K562 (cell line): ENCODE data around the gene CNOT1. TPM values are rescaled to one million over a fixed set of nuclear protein-coding genes. Genes with fewer than 3 reads are reported as not detected.

ENCODE experiments used
- ATAC-seq: fragments of 200-7000 bp; cut with Tn5 transposase; 3 replicates; pipeline ENCODE4 v1.9.1; 2020; ENCODE audit warnings: moderate library complexity
- BruUV-seq: library from RNA; stranded (reverse); fragments of 400-500 nt; replicated peaks from 2 replicates; lab custom pipeline; 2021; lab: Mats Ljungman, UMichigan
- CTCF ChIA-PET: fragments of 300-600 bp; formaldehyde crosslinking; extraction: SDS; loops from one replicate; lab custom pipeline; 2021; ENCODE audit warnings: low intra/inter-chr PET ratio; lab: Yijun Ruan, JAX
- POLR2A ChIA-PET: fragments of 300-600, 350-650 bp; sonication (Branson Sonifier 250); formaldehyde crosslinking; extraction: SDS; loops from one replicate; lab custom pipeline; 2021; ENCODE audit warnings: antibody characterized with exemption, inconsistent platforms; lab: Yijun Ruan, JAX
- DNase-seq, 4 experiments: peaks; one replicate each; pipeline versions ENCODE4 v3.0.0 to v3.0.0-alpha.2; 2011 to 2018; ENCODE audit warnings: low spot score in 3 of 4, mixed read lengths in 3 of 4; ENCODE audit errors: extremely low read depth in 1 of 4
- FAIRE-seq: peaks from 2 replicates; lab custom pipeline; 2011; peaks lifted over from hg19 to GRCh38; lab: Jason Lieb, UNC
- H2AFZ ChIP-seq: 2 replicates; pipeline ENCODE4 v1.6.0; 2011; ENCODE audit warnings: low read depth, low read length, control low read depth, inconsistent platforms
- H3K27ac ChIP-seq: fragments of 200-600 bp; 3 replicates; pipeline ENCODE4 v1.8.0; 2011; ENCODE audit warnings: low read depth, mild to moderate bottlenecking, control low read depth, inconsistent platforms, low read length, moderate library complexity, mixed read lengths; ENCODE audit errors: extremely low read depth
- H3K27me3 ChIP-seq, 2 experiments: fragments of 300-600 bp in 1 of 2; 2 replicates in 1 of 2; 3 replicates in 1 of 2; pipeline versions ENCODE4 v1.6.0 to v1.8.0; 2011; ENCODE audit warnings: inconsistent platforms in 2 of 2, low read length in 2 of 2, mild to moderate bottlenecking in 1 of 2, mixed read lengths in 1 of 2, moderate library complexity in 1 of 2; ENCODE audit not compliant: control insufficient read depth in 2 of 2, insufficient read depth in 2 of 2
- H3K36me3 ChIP-seq: fragments of 300-600 bp; 3 replicates; pipeline ENCODE4 v1.8.0; 2011; ENCODE audit warnings: mild to moderate bottlenecking, low read length, inconsistent platforms; ENCODE audit not compliant: control insufficient read depth, insufficient read depth
- H3K4me1 ChIP-seq, 2 experiments: fragments of 200-600 bp in 1 of 2; replicated peaks in 1 of 2; 2 replicates in 1 of 2; 3 replicates in 1 of 2; pipeline versions ENCODE4 v1.5.1 to v1.8.0; 2011; ENCODE audit warnings: inconsistent platforms in 2 of 2, low read length in 2 of 2, mild to moderate bottlenecking in 1 of 2, mixed read lengths in 1 of 2, moderate library complexity in 1 of 2; ENCODE audit not compliant: control insufficient read depth in 2 of 2, insufficient read depth in 2 of 2
- H3K4me2 ChIP-seq: 2 replicates; pipeline ENCODE4 v1.6.1; 2011; ENCODE audit warnings: low read length, control low read depth, inconsistent platforms, mixed read lengths; ENCODE audit not compliant: insufficient read depth
- H3K4me3 ChIP-seq: fragments of 200-600 bp; sonication (generic), shearing (Covaris generic); 2 replicates; pipeline ENCODE4 v1.5.1; 2016; ENCODE audit warnings: control low read depth, inconsistent platforms
- H3K79me2 ChIP-seq: fragments of 200-600 bp; 3 replicates; pipeline ENCODE4 v1.8.0; 2011; ENCODE audit warnings: low read length, inconsistent platforms; ENCODE audit not compliant: control insufficient read depth, insufficient read depth
- H3K9ac ChIP-seq, 2 experiments: 2 replicates each; pipeline versions ENCODE4 v1.6.0 to v1.6.1; 2011; ENCODE audit warnings: low read depth in 2 of 2, low read length in 2 of 2, control low read depth in 1 of 2, inconsistent platforms in 1 of 2, mild to moderate bottlenecking in 1 of 2, mixed read lengths in 1 of 2; ENCODE audit not compliant: insufficient read depth in 1 of 2
- H3K9me1 ChIP-seq: one replicate; pipeline ENCODE4 v1.6.0; 2011; ENCODE audit warnings: inconsistent platforms, mild to moderate bottlenecking, low read length, moderate library complexity; ENCODE audit not compliant: control insufficient read depth, insufficient read depth
- H3K9me3 ChIP-seq: replicated peaks from 2 replicates; pipeline ENCODE4 v1.5.1; 2011; ENCODE audit warnings: low read depth, low read length, inconsistent platforms; ENCODE audit not compliant: control insufficient read depth, insufficient read depth
- H4K20me1 ChIP-seq: replicated peaks from 2 replicates; pipeline ENCODE4 v1.6.1; 2011; ENCODE audit warnings: low read length, inconsistent platforms, mixed read lengths; ENCODE audit not compliant: control insufficient read depth, insufficient read depth
- ADNP ChIP-seq: fragments of 200-800 bp; sonication (Bioruptor generic); IDR thresholded peaks from 2 replicates; pipeline ENCODE4 v1.6.1; 2016; ENCODE audit warnings: missing genetic modification characterization, missing compliant biosample characterization
- AFF1 ChIP-seq, 2 experiments: fragments of 450-650 bp; IDR thresholded peaks; 2 replicates each; pipeline ENCODE4 v1.6.1; 2018; ENCODE audit warnings: mild to moderate bottlenecking in 2 of 2, low read depth in 1 of 2; ENCODE audit not compliant: partially characterized antibody in 2 of 2
- ARID4B ChIP-seq: sonication (generic); formaldehyde crosslinking; IDR thresholded peaks from 2 replicates; pipeline ENCODE4 v1.8.0; 2022; ENCODE audit warnings: mild to moderate bottlenecking, missing genetic modification reagents
- BCOR ChIP-seq: fragments of 450-650 bp; IDR thresholded peaks from 2 replicates; pipeline ENCODE4 v1.6.1; 2016
- BRD9 ChIP-seq: fragments of 450-650 bp; IDR thresholded peaks from 2 replicates; pipeline ENCODE4 v1.6.1; 2018; ENCODE audit warnings: low read depth; ENCODE audit not compliant: partially characterized antibody
- KDM1A ChIP-seq, 2 experiments: fragments of 450-650 bp; IDR thresholded peaks; 2 replicates each; pipeline ENCODE4 v1.6.1; 2016; ENCODE audit warnings: mild to moderate bottlenecking in 2 of 2
- NFIC ChIP-seq: fragments of 450-650 bp; IDR thresholded peaks from 2 replicates; pipeline ENCODE4 v1.6.1; 2017; ENCODE audit warnings: mild to moderate bottlenecking, inconsistent platforms
- PTBP1 ChIP-seq: fragments of 200-400 bp; formaldehyde crosslinking; IDR thresholded peaks from 2 replicates; pipeline ENCODE4 v1.6.1; 2017; ENCODE audit warnings: low read depth, low read length
- RCOR1 ChIP-seq, 2 experiments: IDR thresholded peaks; 2 replicates each; pipeline ENCODE4 v1.6.1; 2012; ENCODE audit warnings: low read depth in 2 of 2, low read length in 2 of 2, borderline replicate concordance in 1 of 2, improper control_type of control experiment in 1 of 2
- SMARCA5 ChIP-seq: fragments of 450-650 bp; IDR thresholded peaks from 2 replicates; pipeline ENCODE4 v1.6.1; 2016
- ZFP36 ChIP-seq: fragments of 150-350 bp; IDR thresholded peaks from 2 replicates; pipeline ENCODE4 v1.6.1; 2018; ENCODE audit warnings: low read length, low read depth; ENCODE audit not compliant: partially characterized antibody
- ZNF699 ChIP-seq: fragments of 250-450 bp; sonication (Bioruptor Pico); IDR thresholded peaks from 2 replicates; pipeline ENCODE4 v1.8.0; 2021; ENCODE audit warnings: mild to moderate bottlenecking, moderate library complexity; ENCODE audit not compliant: insufficient replicate concordance
- WGBS: fragments of 100-300 bp; shearing (Covaris generic); methylation state at CpG from one replicate; pipeline ENCODE4 v1.1.6; 2016; ENCODE audit warnings: low coverage, mixed read lengths; ENCODE audit not compliant: insufficient coverage; ENCODE audit errors: missing lambda C conversion rate; 5-methylcytosine and 5-hydroxymethylcytosine counted together
- in situ Hi-C: fragments of 300-500 bp; cut with MboI; formaldehyde crosslinking; loops from 4 replicates; pipeline ENCODE4 v1.15.0; 2018; ENCODE audit warnings: inconsistent platforms, mixed read lengths
- intact Hi-C: fragments of 100-400 bp; cut with micrococcal nuclease; formaldehyde crosslinking; loops from 2 replicates; pipeline ENCODE4 v1.14.2; 2022
- polyA plus RNA-seq, 8 experiments: library from polyadenylated mRNA; depleted of rRNA in 4 of 8; stranded (reverse) in 5 of 8; unstranded in 3 of 8; fragments of >200 nt; fragmentation: Nextera tagmentation in 2 of 8; fragmentation: Illumina TruSeq in 1 of 8; extraction: Ambion mirVana in 2 of 8; extraction: Trizol in 1 of 8; gene quantifications; 2 replicates each; pipeline versions ENCODE4 v1.2.1 to v1.2.3, GENCODE V29; 2011 to 2014; ENCODE audit warnings: inconsistent platforms in 1 of 8, missing spikeins in 1 of 8
- total RNA-seq, 7 experiments: library from RNA; depleted of rRNA in 6 of 7; stranded (reverse); fragments of >200 nt in 6 of 7; fragmentation: Illumina TruSeq in 2 of 7; extraction: Trizol in 2 of 7; gene quantifications; 2 replicates each; pipeline versions ENCODE4 v1.2.1 to v1.2.3, GENCODE V29; 2011 to 2021; ENCODE audit warnings: low replicate concordance in 1 of 7
- TF ChIP-seq, protein P1 (sequence below), 2 experiments: fragments of 450-650 bp in 1 of 2; sonication (generic) in 1 of 2; formaldehyde crosslinking; conservative IDR thresholded peaks; 2 replicates each; pipeline versions ENCODE4 v1.4.0 to v1.8.1; 2020 to 2022; ENCODE audit warnings: mild to moderate bottlenecking in 1 of 2, missing genetic modification reagents in 1 of 2

Gene CNOT1
- total and polyA plus RNA-seq, 9 of the 15 experiments (the other 6 are each of a cell fraction or from before 2014, with no cell fraction given) = 110 to 270 (median 220) TPM

DNA sequence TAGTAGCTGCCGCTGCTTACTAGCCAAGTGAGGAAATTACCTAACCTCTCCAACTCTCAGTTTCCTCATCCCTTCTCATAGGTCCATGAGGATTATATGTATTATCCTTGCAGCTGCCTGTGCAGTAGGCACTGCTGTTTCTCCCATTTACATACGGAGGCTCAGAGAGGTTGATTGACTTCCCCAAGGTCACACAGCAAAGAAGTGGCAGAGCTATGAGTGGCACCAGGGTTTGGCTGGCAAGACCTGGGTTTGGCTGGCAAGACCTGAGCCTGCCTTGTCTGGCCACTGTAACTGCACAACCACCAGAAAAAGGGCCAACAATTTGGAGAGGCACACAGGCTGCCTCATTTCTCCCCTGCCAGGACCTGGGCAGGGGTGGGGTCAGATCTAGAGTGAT lies 132.2 kb downstream of the CNOT1 start:
- no peak overlapping the region for H2AFZ ChIP-seq
- H3K27me3 ChIP-seq = peaks cover 0 to 19% of the 10 kb centered on the region in 2 experiments; a peak in 3 of 5 replicates
- in situ Hi-C loops (no loop called here), intact Hi-C loops (loop anchor here (5.0 kb wide), 2 partner anchors 165 to 260 kb away; no protein-coding TSS in a partner anchor)
- H3K9me3 ChIP-seq = no peaks in the 10 kb centered on the region
- H3K9ac ChIP-seq = no peak overlapping the region
- no peaks in the 10 kb centered on the region for H3K79me2 ChIP-seq
- no peak for ATAC-seq
- WGBS = 38% methylated on average over 2 of the region's 2 CpGs
- H3K9me1 ChIP-seq = peaks cover 2% of the 10 kb centered on the region
- H3K4me2 ChIP-seq = no peak overlapping the region
- H3K36me3 ChIP-seq = no peaks in the 10 kb centered on the region
- no peak overlapping the region for H3K4me3 ChIP-seq
- H4K20me1 ChIP-seq = peaks cover 20% of the 10 kb centered on the region; the same call in 1 of the 2 replicates
- ChIA-PET POLR2A (interaction anchor here (0.7 to 1.5 kb wide), 2 partner anchors 9 to 684 kb away, joined by 4 read pairs; no protein-coding TSS in a partner anchor), CTCF (no interaction called here)
- no TSS peak for BruUV-seq
- no peak overlapping the region for H3K27ac ChIP-seq
- peaks cover 3 to 56% of the 10 kb centered on the region in 2 experiments; a peak in 4 of 5 replicates for H3K4me1 ChIP-seq
- no peak for DNase-seq
- no peak for FAIRE-seq
- TF ChIP-seq SMARCA5 (peak; percentile 82), ZNF699 (no peak), BCOR (peak; percentile 85), NFIC (peak; percentile 59), ZFP36 (peak; percentile 89), PTBP1 (0 out of 2 replicates have a peak, but pooled peaks have one; percentile 59), RCOR1 (IDR thresholded peaks at IDR 0.05; ENCODE audit: borderline replicate concordance in 1 of 2, low read depth in 2 of 2, low read length in 2 of 2) (peak in 1 of 2 experiments; percentile 36; a peak in 1 of 4 replicates), BRD9 (peak; percentile 26), ADNP (tag) (0 out of 2 replicates have a peak, but pooled peaks have one; percentile 54), AFF1 (IDR thresholded peaks at IDR 0.05; ENCODE audit: low read depth in 1 of 2, partially characterized antibody in 2 of 2) (peak in 1 of 2 experiments; percentile 84), ARID4B (no peak), KDM1A (IDR thresholded peaks at IDR 0.05) (peak; percentile 9 to 29; a peak in 1 of 4 replicates)
- TF ChIP-seq, protein P1, sequence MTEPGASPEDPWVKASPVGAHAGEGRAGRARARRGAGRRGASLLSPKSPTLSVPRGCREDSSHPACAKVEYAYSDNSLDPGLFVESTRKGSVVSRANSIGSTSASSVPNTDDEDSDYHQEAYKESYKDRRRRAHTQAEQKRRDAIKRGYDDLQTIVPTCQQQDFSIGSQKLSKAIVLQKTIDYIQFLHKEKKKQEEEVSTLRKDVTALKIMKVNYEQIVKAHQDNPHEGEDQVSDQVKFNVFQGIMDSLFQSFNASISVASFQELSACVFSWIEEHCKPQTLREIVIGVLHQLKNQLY (CRISPR knock-in tag; conservative IDR thresholded peaks at IDR 0.05) = no peak
